HG03469 (cell line): Measurements from ENCODE around the gene KRT15.

Experiments used
- ATAC-seq: cut with Tn5 transposase; IDR thresholded peaks from one replicate; pipeline ENCODE4 v1.9.1; 2021; ENCODE audit warnings: mild to moderate bottlenecking, moderate library complexity, moderate number of reproducible peaks; ENCODE audit not compliant: unreplicated experiment

KRT15 gene

DNA sequence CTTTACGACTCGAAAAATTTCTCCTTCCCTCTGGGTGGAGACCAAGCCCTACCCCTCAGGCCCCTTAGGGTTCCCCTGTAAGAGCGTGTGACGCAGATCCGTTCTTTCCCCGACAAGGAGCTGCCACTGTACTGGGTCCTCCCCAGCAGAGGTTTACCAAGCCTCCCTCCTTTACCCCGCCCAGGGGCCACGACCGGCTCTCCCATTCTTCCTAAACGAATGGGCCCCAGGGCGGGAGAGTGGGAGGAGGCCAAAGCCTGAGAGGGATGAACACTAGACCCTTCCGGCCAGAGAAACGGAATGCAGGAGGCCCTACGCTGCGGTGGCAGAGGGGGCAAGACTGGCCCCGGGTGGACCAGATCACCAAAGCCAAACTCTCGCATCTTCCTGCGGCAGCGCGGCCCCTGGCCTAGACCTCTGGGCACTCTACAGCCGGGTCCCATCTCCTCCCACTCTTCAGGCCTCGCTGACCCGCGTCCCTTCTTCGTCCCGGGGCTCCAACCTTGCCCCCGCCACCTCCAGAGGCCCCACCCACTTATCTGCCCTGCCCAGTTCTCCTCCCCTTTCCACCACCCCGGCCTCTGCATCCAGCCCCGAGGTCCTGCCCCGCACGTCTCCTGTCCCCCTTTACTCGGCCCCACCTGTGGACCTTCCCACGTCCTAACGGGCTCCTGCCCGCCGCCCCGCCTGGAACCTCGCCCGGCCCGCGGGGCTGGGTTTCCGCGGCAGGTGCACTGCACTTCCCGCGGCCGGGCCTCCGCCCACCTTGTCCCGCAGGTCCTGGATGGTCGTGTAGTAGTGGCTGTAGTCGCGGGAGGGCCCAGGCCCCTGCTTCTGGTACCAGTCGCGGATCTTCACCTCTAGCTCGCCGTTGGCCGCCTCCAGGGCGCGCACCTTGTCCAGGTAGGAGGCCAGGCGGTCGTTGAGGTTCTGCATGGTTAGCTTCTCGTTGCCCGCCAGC lies 8.7 kb upstream of the KRT15 start:
- ATAC-seq: no peak

DNA sequence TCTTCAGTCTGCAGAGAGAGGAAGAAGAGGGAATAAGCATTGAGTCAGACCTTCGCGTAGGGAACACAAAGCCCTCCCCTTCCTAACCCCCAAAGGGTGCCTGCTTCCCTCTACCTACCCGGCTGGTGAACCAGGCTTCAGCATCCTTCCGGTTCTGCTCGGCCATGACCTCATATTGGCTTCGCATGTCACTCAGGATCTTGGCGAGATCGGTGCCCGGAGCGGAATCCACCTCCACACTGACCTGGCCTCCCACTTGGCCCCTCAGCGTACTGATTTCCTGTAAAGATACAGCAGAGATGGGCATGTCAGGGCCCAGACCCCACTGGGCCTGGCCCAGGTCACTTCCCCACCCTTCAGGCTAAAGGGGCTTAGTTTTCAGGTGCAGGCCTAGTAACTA lies 5.6 kb upstream of the KRT15 start:
- ATAC-seq: no peak

DNA sequence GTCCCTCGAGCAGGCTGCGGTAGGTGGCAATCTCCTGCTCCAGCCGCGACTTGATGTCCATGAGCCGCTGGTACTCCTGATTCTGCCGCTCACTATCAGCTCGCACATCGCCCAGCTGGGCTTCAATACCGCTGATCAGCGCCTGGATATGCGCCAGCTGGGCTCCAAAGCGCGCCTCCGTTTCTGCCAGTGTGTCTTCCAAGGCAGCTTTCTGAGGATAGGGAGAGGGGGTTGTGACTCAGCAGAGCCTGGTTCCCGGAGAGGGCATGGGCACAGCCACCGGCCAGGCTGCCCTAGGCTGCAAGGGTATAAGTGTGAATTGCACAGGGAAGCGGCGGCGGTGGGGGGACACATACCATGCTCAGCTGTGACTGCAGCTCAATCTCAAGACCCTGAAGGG lies 5.1 kb upstream of the KRT15 start:
- no peak for ATAC-seq

DNA sequence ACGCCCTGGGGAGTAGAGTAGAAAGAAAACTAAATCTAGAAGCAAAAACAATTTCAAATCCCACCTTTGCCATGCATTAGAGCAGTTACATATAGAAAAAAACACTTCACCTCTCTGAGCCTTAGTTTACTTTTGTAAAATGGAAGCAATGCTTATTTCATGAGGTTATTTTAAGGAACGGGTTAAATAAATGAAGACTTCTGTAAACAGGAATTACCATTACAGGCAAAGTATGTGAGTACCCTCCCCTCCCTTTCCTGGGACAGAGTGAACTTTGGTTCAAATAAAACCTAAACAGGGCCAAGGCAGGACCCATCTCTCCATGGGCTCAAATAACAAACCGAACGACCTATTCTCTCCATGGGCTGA lies 4.5 kb upstream of the KRT15 start:
- no peak for ATAC-seq

DNA sequence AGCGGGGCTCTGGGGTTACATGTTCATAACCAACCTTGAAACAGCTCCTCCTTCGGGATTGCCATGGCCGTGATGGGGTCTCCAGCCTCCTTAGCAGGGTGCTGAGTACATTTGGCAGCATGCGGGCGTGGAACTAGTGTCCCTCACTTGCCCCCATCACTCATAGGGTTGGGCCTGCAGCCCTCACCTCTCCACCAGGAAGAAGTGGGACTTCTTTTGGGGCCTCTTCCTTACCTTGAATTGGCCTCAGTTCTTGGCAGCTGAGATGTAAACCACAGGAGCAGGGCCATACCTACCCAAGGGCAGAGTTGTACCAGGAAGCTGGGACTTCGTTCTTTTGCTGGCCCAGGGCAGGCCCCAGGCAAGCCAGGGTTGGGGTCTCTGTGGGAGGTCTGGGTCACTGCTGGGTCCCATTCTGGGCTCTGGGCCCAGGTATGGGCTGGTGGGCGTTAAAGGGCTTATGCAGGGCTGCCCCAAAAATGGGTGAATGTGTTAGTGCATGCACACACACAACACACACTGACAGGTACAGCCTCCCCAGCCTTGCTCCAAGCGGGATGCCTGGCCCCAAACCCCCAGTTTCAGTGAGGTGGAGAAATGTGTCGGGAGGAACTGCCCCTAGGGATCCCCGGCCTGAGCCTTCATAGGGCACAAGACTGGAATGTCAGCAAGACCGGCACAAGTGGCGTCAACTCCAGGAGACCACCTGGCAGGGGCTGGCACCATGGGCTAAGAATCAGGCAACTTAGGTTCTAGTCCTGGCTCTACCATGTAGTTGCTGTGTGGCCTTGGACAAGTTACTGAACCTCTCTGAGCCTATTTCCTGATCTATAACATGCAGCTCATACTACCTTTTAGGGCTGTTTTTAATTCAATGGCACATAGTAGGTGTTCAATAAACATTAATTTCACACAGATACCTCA lies 3.9 kb upstream of the KRT15 start:
- no peak for ATAC-seq

DNA sequence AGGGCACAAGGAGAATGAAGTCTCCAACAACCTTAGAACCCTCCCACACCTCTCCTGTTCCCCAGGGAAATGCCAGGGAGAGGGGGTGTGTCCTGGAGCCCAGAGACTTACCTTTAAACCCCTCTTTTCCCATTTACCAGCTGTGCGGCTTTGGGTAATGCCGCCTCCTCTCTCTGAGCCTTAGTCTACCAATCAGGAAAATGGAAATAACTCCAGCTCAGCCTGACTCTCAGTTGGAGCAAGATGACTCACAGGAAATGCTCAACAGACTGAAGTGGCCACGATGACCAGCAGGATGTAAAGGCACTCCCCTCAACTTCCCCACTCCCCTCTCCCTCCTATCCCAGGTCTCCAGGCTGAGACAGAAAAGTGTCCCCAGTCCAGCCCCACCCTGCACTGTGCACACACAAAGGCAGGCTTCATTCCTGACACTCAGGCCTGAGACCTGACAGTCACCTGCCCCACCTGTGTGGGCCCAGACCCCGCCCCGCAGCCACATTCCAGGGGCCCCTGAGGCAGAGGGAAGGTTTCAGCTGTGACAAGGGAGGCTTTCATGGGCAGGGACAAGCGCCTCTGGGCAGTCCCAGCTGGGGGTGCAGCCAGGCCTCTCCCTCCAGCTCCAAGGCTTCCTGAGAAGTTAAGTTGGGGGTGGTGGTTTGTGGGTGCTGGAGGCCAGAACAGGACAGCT lies 3.0 kb upstream of the KRT15 start:
- no peak for ATAC-seq

DNA sequence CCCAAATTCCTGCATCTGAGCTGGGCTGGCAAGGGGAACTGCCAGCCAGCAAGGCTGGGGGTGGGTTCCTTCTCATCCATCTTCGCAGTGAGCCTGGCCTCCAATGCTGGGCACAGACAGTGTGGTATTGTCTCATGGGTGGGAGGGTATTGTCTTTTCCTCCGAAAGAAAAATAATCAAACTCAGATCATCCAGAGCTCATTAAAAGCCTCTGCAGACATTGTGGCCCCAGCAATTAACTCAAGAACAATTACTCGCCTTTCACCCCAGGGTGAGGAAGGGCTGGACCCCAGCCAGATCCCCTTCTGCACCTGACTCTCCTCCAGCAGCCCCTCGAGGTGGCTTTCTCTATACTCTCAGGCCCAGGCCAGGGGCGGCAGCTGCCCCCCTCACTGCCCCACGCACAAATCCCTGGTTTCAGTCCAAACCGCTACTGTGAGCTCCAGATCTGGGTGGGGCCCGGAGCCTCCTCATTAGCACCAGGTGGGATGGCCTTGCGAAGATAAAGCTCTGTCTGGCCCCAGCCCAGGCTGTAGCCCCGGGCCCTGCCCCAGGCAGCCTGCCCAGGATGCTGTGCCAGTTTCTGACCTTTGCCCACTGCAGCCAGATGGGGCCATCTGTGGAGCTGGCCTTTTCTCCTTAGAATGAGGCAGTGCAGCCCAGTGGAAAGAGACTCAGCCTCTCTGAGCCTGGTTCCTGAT lies 2.3 kb upstream of the KRT15 start:
- no peak for ATAC-seq

DNA sequence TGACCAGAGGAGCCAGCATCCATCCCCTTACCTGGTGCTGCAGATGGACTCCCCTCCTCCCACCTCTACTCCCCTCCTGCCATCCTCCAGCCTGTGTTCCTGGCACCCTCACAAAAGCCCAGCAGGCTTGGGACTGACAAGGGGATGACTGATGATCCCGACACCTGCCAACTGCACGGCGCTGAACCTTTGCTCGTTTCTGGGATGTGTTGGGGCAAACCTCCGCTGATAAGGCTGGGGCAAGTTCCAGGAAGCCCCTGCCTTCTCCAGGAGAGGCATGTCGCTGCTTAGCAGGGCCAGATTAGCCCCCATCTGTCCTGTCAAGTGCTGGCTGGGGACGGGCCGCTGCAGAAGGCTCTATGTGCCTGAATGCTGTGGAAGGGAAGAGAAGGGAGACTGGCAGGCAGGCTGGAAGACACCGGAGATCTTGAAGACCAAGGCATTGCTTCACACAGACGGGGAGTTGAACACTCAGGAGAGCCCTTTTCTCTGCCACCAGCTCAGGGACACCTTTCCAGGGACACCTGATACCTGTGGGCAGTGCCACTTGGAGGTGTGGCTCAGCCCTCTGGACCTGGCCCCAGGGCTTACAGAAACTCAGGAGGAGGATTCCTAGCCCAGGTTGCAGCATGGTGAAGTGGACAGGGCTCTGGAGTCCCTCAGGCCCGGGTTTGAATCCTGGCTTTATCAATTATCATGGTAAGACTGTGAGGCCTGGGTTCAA lies 973 bp upstream of the KRT15 start:
- no peak for ATAC-seq

DNA sequence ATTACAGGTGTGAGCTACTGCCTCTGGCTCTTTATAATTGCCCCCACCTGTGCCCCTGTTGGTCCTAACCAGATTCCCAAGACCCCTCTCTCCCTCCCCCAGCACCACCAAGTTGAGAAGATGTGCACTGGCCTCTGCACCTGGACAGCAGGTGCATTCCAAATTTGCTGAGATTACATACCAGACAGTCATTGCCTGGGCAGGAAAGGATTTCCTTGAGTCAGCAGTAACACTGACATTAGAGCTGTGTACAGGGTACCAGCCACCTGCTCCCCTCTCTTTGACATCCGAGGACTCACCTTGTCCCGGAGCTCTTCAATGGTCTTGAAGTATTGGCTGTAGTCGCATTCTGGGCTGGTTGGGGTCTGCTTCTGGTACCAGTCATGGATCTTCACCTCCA lies 659 bp downstream of the KRT15 start:
- ATAC-seq: no peak

DNA sequence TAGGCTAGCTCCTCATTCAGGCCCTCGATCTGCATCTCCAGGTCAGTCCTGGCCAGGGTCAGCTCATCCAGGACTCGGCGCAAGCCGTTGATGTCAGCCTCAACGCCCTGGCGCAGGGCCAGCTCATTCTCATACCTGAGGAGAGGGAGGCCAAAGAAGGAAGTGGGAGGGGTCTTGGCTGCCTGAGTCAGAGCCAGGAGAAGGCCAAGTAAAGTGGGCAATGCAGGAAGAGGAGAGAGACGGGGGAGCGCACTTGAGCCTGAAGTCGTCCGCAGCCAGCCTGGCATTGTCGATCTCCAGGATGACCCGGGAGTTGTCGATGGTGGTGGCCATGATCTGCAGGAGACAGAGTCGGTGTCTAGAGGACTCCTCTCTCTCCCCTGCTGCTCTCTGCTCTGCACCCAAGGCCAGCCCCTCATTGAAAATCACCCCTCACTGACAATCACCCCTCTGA lies 1.8 kb downstream of the KRT15 start:
- no peak for ATAC-seq

DNA sequence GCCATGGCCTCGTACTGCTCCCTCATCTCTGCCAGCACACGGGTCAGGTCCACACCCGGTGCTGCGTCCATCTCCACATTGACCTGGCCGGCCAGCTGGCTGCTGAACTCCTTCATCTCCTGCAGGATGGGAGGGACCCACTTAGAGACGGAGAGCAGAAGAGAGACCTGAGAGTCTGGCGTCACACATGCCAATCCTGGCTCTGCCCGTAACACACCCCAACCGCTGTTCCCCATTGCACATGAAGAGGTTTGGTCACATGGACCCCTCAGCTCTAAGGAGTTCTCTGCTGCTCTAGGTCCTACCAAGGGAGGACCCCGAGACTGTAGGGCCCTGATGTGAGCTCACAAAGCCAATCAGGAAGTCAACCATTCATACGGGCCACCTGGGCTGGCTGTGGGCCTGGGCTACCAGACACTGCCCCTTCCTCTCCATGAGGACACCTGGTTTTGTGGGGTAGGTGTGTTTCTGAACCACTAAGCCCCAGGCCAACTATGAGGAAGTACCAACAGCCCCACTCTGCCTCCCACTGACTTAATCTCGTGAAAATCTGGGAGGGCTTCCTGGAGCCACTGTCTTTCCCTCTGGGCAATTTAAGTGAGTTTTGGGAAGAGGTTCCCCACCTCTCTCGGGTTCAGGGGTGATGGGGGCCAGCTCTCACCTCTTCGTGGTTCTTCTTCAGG lies 2.4 kb downstream of the KRT15 start:
- ATAC-seq: no peak

DNA sequence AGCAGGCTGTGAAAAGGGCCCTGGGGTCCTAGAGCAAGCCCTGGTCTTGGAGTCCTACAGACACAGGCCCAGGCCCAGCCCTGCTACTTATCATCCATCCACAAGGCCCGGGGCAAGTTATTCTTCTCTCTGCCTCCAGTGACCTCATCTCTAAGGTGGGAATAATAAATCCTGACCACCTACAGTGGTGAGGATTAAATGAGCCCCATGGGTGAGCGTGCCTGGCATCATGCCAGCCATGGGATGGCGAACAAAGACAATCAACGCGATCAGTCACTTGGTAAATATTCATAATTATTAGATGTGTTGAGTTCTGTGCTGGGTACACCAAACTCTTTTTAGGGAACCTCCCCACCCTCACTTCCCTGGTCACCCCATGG lies 5.5 kb downstream of the KRT15 start:
- no peak for ATAC-seq

DNA sequence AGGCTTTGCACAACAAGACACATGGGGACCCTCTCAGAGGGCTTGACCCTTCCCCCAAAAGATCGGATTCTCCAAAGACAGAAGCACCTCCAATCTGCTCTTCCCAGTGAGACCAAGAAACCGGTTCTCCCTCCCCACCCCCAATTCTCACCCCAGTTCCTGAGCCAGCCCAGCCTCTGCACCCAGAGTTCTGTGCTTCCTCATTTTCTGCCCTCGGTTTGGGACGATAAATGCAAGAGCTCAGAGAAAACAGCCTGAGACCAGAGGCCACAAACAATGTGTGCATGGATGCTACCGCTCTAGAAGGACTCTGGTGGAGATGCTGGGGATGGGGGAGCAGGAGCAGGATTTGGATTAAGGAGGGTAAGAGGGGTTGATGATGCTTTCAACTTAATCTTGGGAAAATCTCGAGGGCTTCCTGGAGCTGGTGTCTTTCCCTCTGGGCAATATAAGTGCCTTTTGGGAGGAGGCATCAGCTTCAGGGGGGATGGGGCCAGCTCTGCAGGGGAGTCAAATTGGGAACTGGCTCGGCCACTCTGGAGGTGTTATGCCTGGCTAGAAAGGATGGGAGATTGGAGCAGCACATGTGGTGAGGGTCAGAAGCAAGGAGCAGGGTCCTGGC lies 6.0 kb downstream of the KRT15 start:
- no peak for ATAC-seq

DNA sequence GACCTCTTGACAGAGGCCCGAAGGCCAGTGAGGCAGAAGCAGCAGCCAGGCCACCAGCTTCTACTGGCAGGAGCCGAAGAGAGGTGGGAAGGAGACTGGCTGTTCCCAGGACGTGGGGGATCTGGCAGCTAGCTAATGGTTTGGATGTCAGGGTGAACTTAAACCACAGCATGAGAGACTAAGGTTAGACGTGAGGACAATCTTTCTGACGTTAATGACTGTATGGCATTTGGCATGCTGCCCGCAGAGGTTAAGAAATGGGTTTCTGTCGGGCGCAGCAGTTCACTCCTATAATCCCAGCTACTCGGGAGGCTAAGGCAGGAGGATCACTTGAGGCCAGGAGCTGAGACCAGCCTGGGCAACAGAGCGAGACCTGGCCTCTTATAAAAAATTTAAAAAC lies 7.0 kb downstream of the KRT15 start:
- ATAC-seq: no peak

DNA sequence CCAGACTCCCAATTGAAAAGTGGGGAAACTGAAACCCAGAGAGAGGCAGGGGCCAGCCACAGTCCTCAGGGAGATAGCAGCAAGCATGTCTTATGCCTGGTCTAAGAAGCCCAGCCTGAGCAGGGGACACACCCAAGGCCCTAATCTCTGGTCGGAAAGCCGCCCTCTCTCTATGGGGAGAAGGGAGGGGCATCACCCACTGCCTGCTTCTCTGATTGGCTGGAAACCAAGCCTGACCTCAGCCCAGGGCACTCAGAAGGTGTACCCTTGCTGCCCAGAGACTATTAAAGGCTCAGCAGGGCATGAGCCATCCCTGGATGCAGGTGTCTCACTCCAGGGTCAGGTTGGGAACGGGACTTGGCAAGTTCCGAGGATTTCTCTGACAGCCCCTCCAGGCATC lies 7.6 kb downstream of the KRT15 start:
- no peak for ATAC-seq

DNA sequence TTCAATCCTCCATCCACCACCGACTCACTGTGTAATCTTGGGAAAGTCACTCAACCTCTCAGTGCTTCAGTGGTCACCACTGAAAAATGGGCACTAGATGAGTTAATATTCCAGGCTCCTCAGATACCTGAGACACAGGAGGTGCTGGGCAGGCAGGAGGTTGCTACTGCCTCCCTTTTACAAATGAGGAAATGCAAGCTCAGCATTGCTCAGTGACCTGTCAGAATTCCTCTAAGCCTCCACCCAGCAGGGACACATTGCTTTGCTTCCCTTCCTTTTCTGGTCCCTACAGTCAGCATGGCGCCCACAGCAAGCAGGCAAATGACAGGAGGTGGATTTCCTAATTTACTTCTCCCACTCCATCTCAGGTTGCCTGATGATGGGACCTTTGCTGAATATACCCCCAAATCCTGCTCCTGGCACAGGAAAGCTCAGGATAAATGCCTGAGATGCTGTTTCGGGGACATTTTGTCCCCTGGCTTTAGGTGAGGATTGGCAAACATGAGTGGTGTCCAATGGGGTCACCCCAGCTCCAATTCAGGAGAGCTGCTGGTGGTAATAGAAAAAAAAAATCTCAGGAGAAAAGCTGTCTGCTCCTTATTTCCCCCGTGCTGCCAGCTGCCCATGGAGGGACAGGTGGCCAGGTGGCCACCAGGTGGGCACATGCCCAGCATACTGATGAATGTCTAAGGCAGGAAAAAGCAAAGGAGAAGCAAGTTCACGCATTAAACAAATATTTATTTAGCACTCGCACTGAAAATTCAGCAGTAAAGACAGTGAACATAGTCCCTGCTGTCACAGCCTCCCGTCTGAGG lies 8.2 kb downstream of the KRT15 start:
- no peak for ATAC-seq

DNA sequence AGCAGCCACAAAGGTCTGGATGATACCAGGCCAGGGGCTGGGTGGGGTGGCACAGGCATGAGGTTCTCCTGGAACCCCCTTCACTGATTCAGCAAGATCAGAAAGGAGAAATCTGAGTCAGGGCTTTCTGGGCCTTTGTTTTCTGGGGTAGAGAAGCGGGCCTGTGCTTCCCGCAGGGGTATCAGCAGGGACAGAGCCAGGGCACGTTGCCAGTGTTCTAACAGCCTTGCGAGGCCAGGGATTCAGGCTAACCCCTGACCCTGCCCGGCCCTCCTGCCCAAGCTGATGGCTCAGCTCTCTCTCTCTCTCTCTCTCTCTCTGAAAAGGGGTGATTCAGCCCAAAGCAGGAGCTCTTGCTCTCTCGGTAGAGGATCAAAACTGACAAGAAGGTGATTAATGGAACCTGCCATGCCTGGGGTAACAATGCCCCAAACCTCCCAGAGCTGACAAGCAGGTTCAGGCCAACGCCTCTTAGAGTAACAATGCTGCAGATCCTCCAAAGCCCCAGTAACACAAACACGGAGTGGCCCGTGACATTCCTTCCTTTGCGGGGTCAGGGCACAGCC lies 11.3 kb downstream of the KRT15 start:
- ATAC-seq: no peak
